Choroid plexus epithelial cell (primary cell): ENCODE measurements around the gene IFTAP.

Experiments used
- DNase-seq: peaks from one replicate; pipeline ENCODE4 v3.0.0-alpha.2; 2010; ENCODE audit warnings: low read depth
- H3K4me3 ChIP-seq: 2 replicates; pipeline ENCODE4 v1.5.1; 2011; ENCODE audit warnings: low read depth, mild to moderate bottlenecking, control low read depth, low read length, moderate library complexity
- TF ChIP-seq, protein P1 (sequence below): conservative IDR thresholded peaks from 2 replicates; pipeline ENCODE4 v1.5.1; 2011; ENCODE audit warnings: low read depth, mild to moderate bottlenecking, control low read depth, inconsistent platforms, low read length, moderate library complexity

IFTAP gene

DNA sequence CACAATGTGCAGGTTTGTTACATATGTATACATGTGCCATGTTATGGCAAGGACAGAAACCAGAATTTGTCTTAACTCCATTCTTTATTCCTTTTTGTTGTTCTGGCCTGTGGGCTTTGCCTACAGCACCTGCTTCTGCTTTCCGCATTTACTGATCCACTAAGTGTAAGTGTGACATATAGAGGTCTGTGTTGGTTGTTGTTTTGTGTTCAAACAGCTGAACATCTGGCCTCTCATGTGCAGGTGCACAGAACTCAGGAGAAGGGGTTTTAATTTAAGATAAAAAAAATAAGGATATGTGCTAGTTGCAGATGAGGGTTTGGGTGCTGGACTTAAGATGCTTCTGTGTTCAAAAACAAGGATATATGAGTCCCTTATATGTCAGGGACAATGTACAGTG is 89.5 kb downstream of the IFTAP start:
- TF ChIP-seq, protein P1, sequence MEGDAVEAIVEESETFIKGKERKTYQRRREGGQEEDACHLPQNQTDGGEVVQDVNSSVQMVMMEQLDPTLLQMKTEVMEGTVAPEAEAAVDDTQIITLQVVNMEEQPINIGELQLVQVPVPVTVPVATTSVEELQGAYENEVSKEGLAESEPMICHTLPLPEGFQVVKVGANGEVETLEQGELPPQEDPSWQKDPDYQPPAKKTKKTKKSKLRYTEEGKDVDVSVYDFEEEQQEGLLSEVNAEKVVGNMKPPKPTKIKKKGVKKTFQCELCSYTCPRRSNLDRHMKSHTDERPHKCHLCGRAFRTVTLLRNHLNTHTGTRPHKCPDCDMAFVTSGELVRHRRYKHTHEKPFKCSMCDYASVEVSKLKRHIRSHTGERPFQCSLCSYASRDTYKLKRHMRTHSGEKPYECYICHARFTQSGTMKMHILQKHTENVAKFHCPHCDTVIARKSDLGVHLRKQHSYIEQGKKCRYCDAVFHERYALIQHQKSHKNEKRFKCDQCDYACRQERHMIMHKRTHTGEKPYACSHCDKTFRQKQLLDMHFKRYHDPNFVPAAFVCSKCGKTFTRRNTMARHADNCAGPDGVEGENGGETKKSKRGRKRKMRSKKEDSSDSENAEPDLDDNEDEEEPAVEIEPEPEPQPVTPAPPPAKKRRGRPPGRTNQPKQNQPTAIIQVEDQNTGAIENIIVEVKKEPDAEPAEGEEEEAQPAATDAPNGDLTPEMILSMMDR, result no peak
- no peak for DNase-seq
- H3K4me3 ChIP-seq, result no peak overlapping the region

GRCh38 chr11:36684840-36685801 is 90.8 kb downstream of the IFTAP start:
- TF ChIP-seq, protein P1, result no peak
- DNase-seq, result no peak

DNA sequence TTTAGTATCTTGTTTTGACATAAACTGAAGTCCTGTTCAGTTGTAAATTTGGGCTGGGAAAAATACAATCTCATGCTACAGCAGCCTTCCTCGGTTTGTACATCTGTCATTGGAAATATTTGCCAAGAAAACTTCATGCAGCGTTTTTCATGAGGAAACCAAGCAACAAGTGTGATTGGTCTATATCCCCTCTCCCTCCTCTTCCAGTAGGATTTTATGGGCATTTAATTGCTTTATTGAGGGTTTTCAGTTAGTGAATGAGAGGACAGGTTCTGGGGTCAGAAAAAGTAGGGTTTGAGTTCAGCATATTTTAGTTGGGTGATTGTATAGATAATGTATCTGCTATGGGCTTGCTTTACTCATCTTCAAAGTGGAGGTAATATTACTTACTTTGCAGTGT is 93.8 kb downstream of the IFTAP start:
- TF ChIP-seq, protein P1, result no peak
- DNase-seq, result no peak
- no peak overlapping the region for H3K4me3 ChIP-seq

More at GRCh38 chr11:36684840-36685801, 90.8 kb downstream of the IFTAP start:
- no peak overlapping the region for H3K4me3 ChIP-seq

DNA sequence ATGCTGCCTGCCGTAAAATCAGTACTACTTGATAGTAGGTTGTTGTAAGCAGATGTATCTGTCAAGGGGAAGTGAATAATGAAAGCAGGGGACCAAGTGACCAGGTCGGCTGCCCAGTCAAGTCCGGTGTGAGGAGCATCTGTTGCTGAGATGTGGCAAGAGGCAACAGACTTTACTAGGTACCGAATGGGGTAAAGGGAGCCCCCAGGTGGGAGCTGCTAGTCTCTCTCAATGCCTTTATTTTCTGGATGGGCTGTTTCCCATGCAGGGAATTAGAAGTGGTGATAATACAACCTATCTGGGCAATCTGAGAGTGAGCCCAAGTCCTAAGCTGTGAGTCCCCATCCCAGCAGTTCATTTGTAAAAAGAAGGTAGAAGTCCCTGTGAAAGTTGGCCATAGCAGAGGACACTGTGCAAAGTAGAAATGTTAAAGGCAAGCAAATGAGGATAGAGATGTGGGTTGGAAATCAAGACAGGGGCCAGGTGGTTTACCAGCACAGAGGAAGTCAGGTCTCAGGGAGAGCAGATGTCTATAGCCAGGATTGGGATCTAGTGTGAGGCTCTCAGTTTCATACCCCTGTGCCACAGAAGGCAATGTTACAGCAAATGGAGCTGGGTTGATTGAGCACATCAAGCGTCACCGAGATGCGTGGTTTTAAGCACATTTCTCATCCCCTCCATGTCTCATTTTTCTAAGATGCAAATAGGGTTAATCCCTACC is 94.4 kb downstream of the IFTAP start:
- no peak for DNase-seq
- TF ChIP-seq, protein P1, result no peak
- no peak overlapping the region for H3K4me3 ChIP-seq

DNA sequence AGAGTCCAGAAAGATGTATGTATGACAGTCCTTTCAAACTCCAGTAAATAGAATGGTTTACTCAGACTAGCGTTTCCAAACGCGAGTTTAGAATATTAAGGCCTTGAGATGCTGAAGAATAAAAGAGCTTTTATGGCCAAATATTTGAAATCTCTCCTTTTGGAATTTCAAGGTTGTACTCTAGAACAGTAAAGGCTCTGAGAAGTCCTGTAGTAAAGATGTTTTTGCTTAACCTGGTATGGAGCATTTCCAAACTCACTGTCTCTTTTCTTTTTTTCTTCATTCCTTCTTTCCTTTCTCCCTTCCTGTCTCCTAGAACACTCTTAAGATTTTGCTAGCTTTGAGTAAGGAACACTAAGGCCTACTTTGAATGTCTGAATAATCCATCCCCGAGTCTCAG is 95.1 kb downstream of the IFTAP start:
- H3K4me3 ChIP-seq, result no peak overlapping the region
- no peak for DNase-seq
- TF ChIP-seq, protein P1, result no peak

DNA sequence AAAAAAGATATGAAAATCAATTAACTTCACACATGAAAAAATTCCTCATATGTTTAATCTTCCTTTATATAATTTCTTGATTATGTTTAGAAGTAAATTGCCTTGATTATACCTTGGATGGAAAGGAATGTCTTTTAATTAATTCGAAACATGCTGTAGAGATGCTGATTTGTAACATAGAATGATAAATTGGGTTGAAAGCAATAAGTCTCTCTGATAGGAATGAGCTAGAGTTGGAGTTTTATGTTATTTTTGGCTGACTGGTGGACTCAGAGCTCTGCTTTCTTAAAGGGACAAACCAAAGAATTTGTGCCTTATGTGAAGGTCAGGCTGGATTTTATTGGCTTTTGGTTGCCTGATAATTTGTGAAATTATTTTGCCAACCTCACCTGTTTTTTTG is 98.4 kb downstream of the IFTAP start:
- TF ChIP-seq, protein P1, result no peak
- DNase-seq, result no peak
- H3K4me3 ChIP-seq, result no peak overlapping the region
